Measurements from ENCODE around the gene RNF115.
"Not testable (repeated sequence)": the region's sequence is repeated elsewhere in the genome, so short reads cannot be mapped to it uniquely, and the experiment has no call there.

Gene RNF115

DNA sequence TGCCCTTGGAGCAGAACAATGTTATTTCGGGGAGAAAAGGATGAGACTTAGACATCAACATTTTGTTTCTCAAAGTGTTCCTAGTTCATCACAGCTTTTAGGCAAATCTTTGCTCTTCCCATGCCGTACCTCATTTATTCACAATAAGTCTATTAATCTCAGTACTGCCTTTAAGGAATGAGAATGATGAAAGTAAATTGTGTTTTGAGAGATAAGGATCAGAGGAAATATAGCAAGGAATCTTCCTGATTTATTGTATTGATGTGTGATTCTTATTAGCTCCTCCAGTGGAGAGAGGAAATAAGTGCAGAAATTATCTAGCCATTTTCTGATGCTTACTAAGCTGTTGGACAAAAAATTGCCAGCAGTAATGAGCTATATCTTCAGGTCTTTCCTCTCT, 2.1 kb upstream of the RNF115 start:
- no peak for DNase-seq (ENCODE audit: low read depth in 1 of 2, low spot score in 1 of 2)
- TF ChIP-seq, protein P1, sequence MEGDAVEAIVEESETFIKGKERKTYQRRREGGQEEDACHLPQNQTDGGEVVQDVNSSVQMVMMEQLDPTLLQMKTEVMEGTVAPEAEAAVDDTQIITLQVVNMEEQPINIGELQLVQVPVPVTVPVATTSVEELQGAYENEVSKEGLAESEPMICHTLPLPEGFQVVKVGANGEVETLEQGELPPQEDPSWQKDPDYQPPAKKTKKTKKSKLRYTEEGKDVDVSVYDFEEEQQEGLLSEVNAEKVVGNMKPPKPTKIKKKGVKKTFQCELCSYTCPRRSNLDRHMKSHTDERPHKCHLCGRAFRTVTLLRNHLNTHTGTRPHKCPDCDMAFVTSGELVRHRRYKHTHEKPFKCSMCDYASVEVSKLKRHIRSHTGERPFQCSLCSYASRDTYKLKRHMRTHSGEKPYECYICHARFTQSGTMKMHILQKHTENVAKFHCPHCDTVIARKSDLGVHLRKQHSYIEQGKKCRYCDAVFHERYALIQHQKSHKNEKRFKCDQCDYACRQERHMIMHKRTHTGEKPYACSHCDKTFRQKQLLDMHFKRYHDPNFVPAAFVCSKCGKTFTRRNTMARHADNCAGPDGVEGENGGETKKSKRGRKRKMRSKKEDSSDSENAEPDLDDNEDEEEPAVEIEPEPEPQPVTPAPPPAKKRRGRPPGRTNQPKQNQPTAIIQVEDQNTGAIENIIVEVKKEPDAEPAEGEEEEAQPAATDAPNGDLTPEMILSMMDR (IDR thresholded peaks at IDR 0.05; ENCODE audit: insufficient read depth, low read length) = no peak
- no peak for TF ChIP-seq GABPA (IDR thresholded peaks at IDR 0.05; ENCODE audit: low read depth)
- no peak for TF ChIP-seq SPI1 (IDR thresholded peaks at IDR 0.05; ENCODE audit: borderline replicate concordance, low read depth)
- TF ChIP-seq, protein P2, sequence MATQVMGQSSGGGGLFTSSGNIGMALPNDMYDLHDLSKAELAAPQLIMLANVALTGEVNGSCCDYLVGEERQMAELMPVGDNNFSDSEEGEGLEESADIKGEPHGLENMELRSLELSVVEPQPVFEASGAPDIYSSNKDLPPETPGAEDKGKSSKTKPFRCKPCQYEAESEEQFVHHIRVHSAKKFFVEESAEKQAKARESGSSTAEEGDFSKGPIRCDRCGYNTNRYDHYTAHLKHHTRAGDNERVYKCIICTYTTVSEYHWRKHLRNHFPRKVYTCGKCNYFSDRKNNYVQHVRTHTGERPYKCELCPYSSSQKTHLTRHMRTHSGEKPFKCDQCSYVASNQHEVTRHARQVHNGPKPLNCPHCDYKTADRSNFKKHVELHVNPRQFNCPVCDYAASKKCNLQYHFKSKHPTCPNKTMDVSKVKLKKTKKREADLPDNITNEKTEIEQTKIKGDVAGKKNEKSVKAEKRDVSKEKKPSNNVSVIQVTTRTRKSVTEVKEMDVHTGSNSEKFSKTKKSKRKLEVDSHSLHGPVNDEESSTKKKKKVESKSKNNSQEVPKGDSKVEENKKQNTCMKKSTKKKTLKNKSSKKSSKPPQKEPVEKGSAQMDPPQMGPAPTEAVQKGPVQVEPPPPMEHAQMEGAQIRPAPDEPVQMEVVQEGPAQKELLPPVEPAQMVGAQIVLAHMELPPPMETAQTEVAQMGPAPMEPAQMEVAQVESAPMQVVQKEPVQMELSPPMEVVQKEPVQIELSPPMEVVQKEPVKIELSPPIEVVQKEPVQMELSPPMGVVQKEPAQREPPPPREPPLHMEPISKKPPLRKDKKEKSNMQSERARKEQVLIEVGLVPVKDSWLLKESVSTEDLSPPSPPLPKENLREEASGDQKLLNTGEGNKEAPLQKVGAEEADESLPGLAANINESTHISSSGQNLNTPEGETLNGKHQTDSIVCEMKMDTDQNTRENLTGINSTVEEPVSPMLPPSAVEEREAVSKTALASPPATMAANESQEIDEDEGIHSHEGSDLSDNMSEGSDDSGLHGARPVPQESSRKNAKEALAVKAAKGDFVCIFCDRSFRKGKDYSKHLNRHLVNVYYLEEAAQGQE (IDR thresholded peaks at IDR 0.05; ENCODE audit: insufficient replicate concordance, low read depth) = no peak
- TF ChIP-seq POLR2AphosphoS5 (IDR thresholded peaks at IDR 0.05; ENCODE audit: low read depth) = no peak
- H3K27ac ChIP-seq (replicated peaks) = no peak overlapping the region
- no peaks in the 10 kb centered on the region for H3K27me3 ChIP-seq (ENCODE audit: insufficient read depth, poor library complexity, severe bottlenecking)
- no peak overlapping the region for H3K4me3 ChIP-seq (replicated peaks; ENCODE audit: insufficient read depth, low read length)

DNA sequence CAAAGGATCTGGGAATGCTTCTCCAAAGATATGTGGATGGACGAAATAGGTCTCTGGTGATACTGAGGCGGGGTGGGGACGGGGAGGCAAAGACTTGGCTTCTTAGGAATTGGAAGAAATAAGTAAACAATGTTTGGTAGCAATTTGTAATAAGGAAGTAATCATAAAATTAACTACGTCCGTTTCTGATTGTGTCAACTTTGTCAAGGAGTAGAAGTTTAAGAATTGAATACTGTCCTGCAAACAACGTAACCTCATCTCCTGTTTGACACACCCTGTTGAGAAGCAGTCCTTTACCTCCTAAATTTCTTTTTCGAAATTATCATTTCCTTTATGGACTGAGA, 576 bp upstream of the RNF115 start:
- Histone ChIP-seq H3K27ac (replicated peaks) (peak overlapping the region; percentile 89), H3K4me3 (replicated peaks; ENCODE audit: insufficient read depth, low read length) (peak overlapping the region; percentile 93), H3K27me3 (ENCODE audit: insufficient read depth, poor library complexity, severe bottlenecking) (no peaks in the 10 kb centered on the region)
- no peak for DNase-seq (ENCODE audit: low read depth in 1 of 2, low spot score in 1 of 2)
- TF ChIP-seq GABPA (IDR thresholded peaks at IDR 0.05; ENCODE audit: low read depth) (no peak), POLR2AphosphoS5 (IDR thresholded peaks at IDR 0.05; ENCODE audit: low read depth) (no peak)
- TF ChIP-seq, protein P2 (IDR thresholded peaks at IDR 0.05; ENCODE audit: insufficient replicate concordance, low read depth) = no peak
- TF ChIP-seq, protein P1 (IDR thresholded peaks at IDR 0.05; ENCODE audit: insufficient read depth, low read length) = no peak

DNA sequence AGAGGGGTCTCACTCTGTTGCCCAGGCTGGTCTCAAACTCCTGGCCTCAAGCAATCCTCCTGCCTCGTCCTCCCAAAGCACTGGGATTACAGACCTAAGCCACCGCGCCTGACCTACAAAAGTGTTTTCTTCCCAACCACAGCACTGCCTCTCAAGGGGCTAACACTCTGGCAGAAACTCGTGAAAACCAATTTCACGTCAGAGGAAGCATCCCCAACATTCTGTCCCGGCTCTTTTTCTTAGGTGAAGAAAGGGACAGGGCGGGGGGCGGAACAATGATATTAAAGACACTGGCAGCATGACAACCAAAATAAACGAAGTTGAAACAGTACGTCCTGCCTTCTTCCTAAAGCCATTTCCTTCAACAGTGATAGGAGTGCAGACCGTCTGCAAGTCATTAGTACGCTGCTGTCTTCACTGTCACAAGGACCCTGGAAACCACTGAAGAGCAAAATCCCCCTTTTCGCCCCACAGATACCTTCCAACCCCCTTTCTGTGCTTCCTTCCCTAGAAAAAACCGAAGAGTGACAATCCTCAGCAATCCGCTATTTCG, 1.0 kb downstream of the RNF115 start:
- not testable (repeated sequence) for H3K27ac ChIP-seq (replicated peaks); H3K27me3 ChIP-seq (ENCODE audit: insufficient read depth, poor library complexity, severe bottlenecking); DNase-seq (ENCODE audit: low read depth in 1 of 2, low spot score in 1 of 2); H3K4me3 ChIP-seq (replicated peaks; ENCODE audit: insufficient read depth, low read length)

DNA sequence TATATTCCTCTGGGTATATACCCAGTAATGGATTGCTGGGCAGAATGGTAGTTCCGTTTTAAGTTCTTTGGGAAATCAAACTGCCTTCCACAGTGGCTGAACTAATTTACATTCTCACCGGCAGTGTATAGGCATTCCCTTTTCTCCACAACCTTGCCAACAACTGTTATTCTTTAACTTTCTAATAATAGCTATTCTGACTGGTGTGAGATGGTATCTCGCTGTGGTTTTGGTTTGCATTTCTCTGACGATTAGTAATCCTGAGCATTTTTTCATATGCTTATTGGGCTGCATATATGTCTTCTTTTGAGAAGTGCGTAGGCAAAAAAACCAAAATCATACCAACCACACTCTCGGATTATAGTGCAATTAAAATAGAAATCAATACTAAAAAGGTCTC, 5.8 kb downstream of the RNF115 start:
- H3K27me3 ChIP-seq (ENCODE audit: insufficient read depth, poor library complexity, severe bottlenecking); DNase-seq (ENCODE audit: low read depth in 1 of 2, low spot score in 1 of 2); H3K27ac ChIP-seq (replicated peaks); H3K4me3 ChIP-seq (replicated peaks; ENCODE audit: insufficient read depth, low read length): not testable (repeated sequence)

DNA sequence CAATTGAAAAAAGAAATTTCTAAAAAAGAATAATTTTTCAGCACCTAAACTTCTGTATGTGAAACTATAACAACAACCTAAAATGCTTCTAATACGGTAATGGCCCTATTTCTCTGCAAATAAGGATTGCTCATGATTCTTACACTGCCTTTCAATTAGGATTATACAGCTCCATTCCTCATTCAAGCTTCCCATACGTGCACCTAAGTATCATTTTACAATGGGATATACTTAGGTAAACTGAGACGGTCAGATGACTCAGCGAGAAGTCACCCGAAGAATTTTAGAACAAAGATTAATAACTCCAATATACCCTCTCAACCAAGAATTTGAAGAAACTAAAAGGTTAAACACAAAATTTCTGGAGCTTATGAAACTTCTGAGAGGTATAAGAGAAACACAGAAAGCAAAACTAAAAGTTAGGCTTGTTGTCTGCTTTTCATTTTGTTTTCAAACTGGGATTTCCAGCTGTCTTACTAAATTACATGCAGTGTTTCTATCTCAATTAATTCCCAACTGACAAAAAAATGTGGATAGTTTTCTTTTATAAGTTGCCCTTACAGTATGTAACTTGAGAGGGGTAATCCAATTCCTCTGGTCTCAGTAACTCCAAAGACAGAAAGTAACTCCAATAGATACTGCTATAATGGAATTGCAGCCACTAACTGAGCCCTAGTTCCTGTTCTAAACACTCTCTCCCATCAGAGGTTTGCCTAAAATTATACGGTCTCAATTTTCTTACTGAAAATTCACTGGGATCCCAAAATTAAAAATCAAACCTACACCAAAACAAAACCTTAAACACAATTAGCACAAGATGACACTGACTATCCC, 10.7 kb downstream of the RNF115 start:
- H3K4me3 ChIP-seq (replicated peaks; ENCODE audit: insufficient read depth, low read length); H3K27ac ChIP-seq (replicated peaks); DNase-seq (ENCODE audit: low read depth in 1 of 2, low spot score in 1 of 2); H3K27me3 ChIP-seq (ENCODE audit: insufficient read depth, poor library complexity, severe bottlenecking): not testable (repeated sequence)

Measured in HL-60 (cell line).